KMS-11 (cell line): ENCODE measurements around the gene ERICH6B.

Source experiments
- H2AFZ ChIP-seq: fragments of 200-600 bp; sonication (generic); 2 replicates; pipeline ENCODE4 v1.6.1; 2016; ENCODE audit warnings: antibody characterized with exemption, mixed run types, low read depth
- H3K27ac ChIP-seq: fragments of 200-600 bp; sonication (generic); 2 replicates; pipeline ENCODE4 v1.6.1; 2016; ENCODE audit warnings: mild to moderate bottlenecking, mixed run types
- H3K27me3 ChIP-seq: fragments of 200-600 bp; sonication (generic); 2 replicates; pipeline ENCODE4 v1.6.1; 2017; ENCODE audit warnings: mild to moderate bottlenecking, low read depth, mixed run types, moderate library complexity; ENCODE audit not compliant: insufficient read depth
- H3K36me3 ChIP-seq: fragments of 200-600 bp; sonication (generic); 2 replicates; pipeline ENCODE4 v1.6.1; 2017; ENCODE audit warnings: mild to moderate bottlenecking, mixed run types; ENCODE audit not compliant: insufficient read depth
- H3K4me1 ChIP-seq: fragments of 200-600 bp; sonication (generic); 2 replicates; pipeline ENCODE4 v1.6.1; 2016; ENCODE audit warnings: mild to moderate bottlenecking, low read depth, mixed run types; ENCODE audit not compliant: poor library complexity, severe bottlenecking
- H3K4me2 ChIP-seq: fragments of 200-600 bp; sonication (generic); 2 replicates; pipeline ENCODE4 v1.7.0; 2016; ENCODE audit warnings: mild to moderate bottlenecking, mixed run types
- H3K4me3 ChIP-seq: fragments of 200-600 bp; sonication (generic); IDR thresholded peaks from 2 replicates; pipeline ENCODE4 v1.6.1; 2017; ENCODE audit warnings: low read depth, low read length, mixed read lengths; ENCODE audit not compliant: insufficient read depth
- H3K79me2 ChIP-seq: fragments of 200-600 bp; sonication (generic); 2 replicates; pipeline ENCODE4 v1.6.1; 2016; ENCODE audit warnings: low read depth, mixed run types; ENCODE audit not compliant: insufficient read depth
- H3K9ac ChIP-seq: fragments of 200-600 bp; sonication (generic); 2 replicates; pipeline ENCODE4 v1.6.1; 2016; ENCODE audit warnings: mild to moderate bottlenecking, mixed run types
- H4K20me1 ChIP-seq: fragments of 200-600 bp; sonication (generic); 2 replicates; pipeline ENCODE4 v1.6.1; 2016; ENCODE audit warnings: mild to moderate bottlenecking, mixed run types; ENCODE audit not compliant: insufficient read depth
- CTCF ChIP-seq: fragments of 200-600 bp; sonication (generic); conservative IDR thresholded peaks from 2 replicates; pipeline ENCODE4 v1.6.1; 2017; ENCODE audit warnings: low read depth, mild to moderate bottlenecking, antibody characterized with exemption, low read length, moderate library complexity, mixed read lengths

Gene ERICH6B

DNA sequence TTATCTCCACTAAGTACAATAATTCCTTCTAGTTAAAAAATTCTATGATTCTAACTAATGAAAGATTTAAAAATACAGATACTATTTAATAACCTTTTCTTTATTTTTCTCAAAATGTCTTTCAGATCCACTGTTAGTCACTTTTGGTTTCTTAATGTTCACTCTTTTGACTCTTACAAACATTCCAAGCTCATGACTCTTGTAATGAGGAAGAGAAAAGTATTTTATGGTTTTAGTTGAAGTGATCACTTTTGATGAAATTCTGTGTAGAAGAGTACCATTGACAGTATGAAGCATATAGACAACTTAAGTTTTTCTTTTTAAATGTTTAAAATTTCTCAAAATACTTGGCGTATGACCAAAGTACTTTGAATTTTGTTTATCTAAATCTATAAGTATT, 123.0 kb downstream of the ERICH6B start:
- H3K4me1 ChIP-seq: no peaks in the 10 kb centered on the region
- H2AFZ ChIP-seq: no peak overlapping the region
- H3K4me2 ChIP-seq: no peak overlapping the region
- TF ChIP-seq CTCF: no peak
- no peak overlapping the region for H3K27ac ChIP-seq
- H3K36me3 ChIP-seq: no peaks in the 10 kb centered on the region
- no peaks in the 10 kb centered on the region for H4K20me1 ChIP-seq
- H3K79me2 ChIP-seq: no peaks in the 10 kb centered on the region
- H3K9ac ChIP-seq: no peak overlapping the region
- H3K4me3 ChIP-seq: no peak overlapping the region
- no peaks in the 10 kb centered on the region for H3K27me3 ChIP-seq
